Fibroblast of skin of abdomen (primary cell): ENCODE measurements around the gene STK32C.
"Not testable (repeated sequence)": the region's sequence is repeated elsewhere in the genome, so short reads cannot be mapped to it uniquely, and the experiment has no call there.

Experiments used
- DNase-seq: peaks from one replicate; pipeline ENCODE4 v3.0.0-alpha.2; 2013

STK32C gene

DNA sequence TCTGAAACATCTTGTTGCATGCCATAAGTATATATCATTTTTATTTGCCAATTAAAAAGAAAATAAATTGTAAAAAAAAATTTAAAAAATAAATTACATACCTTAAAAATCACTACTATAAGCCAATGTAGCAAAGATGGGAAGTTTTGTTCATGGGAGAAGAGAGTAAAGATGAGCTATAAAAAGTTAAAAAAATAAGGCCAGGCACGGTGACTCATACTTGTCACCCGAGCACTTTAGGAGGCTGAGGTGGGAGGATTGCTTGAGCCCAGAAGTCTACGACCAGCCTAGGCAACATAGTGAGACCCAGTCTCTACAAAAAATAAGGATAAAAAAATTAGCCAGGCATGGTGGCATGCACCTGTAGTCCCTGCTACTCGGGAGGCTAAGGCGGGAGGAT, 8.4 kb upstream of the STK32C start:
- DNase-seq: no peak

DNA sequence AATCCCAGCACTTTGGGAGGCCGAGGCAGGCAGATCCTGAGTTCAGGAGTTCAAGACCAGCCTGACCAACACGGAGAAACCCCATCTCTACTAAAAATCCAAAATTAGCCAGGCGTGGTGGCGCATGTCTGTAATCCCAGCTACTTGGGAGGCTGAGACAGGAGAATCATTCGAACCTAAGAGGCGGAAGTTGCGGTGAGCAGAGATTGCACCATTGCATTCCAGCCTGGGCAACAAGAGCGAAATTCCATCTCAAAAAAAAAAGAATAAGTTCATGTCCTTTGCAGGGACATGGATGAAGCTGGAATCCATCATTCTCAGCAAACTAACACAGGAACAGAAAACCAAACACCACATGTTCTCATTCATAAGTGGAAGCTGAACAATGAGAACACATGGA, 7.1 kb upstream of the STK32C start:
- not testable (repeated sequence) for DNase-seq

GRCh38 chr10:132314336-132314735, 6.6 kb upstream of the STK32C start:
- DNase-seq: no peak

DNA sequence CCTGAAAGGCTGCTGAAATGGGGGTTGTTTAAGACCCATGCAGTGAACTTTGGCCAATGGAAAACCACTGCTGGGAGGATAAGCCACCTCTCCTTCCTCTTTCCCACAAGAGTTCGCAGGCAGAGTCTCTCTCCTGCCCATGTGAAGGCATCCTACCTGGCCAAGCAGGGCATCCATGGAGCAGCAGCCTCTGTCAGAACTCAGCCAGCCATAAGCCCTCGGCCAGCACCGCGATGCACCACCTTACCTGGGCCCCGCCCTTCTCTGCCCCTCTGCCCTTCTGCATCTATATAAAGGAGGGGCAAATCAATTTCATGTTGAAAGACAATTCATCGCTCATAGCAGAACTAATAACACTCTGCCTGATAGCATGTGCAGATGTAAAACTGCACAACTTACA, 6.1 kb upstream of the STK32C start:
- no peak for DNase-seq

- DNase-seq: no peak
Measured at GRCh38 chr10:132313305-132313704, 5.6 kb upstream of the STK32C start.

GRCh38 chr10:132311338-132311939, 3.7 kb upstream of the STK32C start:
- no peak for DNase-seq

- no peak for DNase-seq
Measured at GRCh38 chr10:132310701-132311337, 3.1 kb upstream of the STK32C start.

DNA sequence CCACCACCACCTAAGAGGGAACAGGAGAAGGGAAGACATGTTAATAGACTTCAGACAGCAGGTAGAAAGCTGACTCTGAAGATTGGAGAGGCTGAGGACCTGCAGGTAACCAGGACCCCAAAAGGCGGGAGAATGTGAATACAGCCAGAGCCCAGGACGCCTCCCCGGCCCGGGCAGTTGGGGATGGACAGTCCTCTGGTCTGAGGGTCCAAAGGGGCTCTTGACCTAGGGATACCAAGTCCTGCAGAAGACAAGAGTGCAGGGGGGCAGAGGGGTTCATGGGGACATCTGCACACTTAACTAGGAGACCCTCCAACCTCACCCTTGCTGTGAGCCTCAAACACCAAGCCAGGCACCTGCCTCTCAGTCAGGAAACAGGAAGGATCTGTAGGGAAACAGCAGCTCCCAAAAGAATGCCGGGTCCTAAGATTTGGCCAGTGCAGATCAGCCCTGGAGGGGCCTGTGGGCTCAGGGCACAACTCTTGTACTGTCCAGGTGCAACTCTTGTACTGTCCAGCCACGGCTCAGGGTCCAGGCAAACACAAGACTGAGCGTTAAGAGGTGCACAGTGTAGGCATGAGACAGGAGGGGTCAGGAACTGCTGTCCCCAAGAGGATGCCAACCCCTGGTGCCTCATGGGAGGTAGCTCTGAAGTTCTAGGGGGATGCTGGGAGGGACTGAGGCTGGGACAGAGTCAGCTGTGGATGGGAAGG, 2.3 kb upstream of the STK32C start:
- DNase-seq: no peak

GRCh38 chr10:132309471-132309865, 1.7 kb upstream of the STK32C start:
- no peak for DNase-seq

- no peak for DNase-seq
Measured at GRCh38 chr10:132308587-132309470, 1.1 kb upstream of the STK32C start.

DNA sequence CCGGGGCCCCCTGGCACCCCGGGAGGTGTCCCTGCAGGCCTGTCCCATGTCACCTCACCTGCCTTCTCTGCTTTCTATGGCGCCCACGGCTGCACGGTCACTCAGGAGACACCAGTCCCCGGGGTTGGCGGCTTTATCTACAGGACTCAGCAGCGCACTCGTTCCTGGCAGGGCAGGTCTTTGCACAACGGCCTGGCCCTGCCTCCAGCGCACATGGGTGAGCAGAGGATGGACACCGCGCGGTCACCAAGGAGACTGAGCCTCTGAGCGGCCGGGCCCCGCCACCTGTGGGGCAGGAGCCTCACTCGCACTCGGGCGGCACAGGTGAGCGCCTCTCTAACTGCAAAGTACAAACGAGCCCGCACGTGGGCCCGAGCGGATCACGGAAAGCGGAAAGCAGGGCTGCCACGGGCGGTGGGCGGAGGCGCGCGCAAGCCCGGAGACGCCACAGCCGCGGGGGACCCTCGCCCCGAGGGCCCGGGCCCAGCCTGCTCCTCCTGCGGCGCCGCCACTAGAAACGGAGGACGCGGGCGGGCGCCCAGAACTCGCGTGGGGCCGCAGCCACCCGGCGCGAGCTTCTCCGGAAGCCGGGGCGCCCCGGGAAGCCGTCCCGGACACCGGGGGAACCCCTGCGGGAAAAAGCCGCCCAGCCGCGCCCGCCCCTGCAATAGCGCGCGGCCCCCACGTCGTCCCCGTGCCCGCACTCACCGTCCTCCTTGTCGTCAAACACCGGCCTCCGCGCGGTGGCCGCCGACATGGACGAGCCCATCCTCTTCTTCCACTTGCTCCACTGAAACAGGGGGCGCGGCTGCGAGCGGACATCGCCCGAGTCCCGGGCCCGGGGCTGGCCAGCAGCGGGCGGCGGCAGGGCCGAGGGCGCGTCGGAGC, 642 bp downstream of the STK32C start:
- DNase-seq: no peak

GRCh38 chr10:132306343-132306685, 1.4 kb downstream of the STK32C start:
- no peak for DNase-seq

GRCh38 chr10:132305654-132306342, 2.0 kb downstream of the STK32C start:
- DNase-seq: no peak

DNA sequence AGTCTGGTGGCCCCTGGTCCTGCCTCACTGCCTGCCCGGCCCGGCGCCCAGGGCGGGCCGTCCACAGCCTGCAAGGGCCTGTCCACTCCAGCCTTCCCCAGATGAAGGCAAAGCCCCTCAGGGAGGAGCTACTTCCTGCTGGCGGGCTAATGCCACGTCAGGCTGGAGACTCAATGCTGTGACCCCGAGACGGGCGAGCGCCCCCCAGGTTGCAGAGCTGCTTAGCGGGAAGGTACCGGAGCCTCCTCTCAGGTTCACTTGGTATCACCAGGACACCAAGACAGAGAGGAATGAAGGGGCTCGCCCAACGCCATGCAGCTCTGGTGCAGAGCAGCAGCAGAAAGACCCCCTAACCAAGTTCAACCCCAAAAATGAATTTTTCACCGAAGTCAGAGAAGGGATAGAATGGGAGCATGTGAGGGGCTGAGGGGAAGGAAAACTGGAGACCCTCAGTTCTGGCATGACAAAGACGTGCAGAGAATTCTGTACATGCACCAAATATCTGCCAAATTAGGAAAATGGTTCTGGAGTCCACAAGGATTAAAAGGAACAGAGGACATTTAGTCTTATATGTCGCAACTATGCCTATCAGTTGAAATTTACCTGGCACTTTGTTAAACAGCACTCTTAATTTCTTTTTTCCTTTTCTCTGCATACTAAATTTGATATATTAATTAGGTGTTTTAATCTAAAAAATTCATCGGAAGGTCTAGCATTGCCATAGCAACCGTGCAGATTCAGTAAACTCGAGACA, 2.8 kb downstream of the STK32C start:
- DNase-seq: no peak

DNA sequence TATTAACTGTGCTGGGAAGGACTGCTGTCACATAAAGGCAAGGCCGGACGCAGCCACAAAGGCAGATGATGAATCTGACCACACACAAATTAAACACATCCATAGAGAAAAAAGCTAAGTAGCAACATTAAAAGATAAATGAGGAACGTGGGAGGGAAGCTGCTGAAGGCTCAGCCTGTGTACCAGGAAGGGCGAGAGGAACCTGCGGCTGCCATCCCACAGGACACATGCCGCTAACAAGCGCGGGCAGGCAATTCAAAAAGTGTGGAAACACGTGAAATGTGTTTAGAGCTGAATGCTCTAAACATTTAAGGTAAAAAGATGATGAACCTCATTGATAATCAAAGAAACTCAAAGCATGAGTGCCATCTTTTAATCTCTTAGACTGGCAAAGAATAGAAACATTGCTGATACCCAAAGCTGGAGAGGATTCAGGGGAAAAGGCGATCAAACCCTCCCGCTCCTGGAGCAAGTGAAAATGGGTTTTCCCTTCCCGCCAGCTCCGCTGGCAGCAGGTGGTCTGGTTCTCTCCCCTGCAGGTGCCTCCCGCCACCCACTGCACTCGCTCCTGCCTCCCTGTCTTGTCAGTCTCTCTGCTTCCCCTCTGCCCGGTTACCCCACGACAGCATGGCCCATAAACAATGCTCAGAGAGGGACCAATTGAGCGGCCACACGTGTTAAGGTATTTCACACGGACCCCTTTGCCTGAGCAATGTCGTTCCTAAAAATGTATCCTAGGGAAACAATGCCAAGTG, 4.2 kb downstream of the STK32C start:
- DNase-seq: no peak

- no peak for DNase-seq
Measured at GRCh38 chr10:132302421-132303310, 5.1 kb downstream of the STK32C start.

- no peak for DNase-seq
Measured at GRCh38 chr10:132301371-132302330, 6.1 kb downstream of the STK32C start.

DNA sequence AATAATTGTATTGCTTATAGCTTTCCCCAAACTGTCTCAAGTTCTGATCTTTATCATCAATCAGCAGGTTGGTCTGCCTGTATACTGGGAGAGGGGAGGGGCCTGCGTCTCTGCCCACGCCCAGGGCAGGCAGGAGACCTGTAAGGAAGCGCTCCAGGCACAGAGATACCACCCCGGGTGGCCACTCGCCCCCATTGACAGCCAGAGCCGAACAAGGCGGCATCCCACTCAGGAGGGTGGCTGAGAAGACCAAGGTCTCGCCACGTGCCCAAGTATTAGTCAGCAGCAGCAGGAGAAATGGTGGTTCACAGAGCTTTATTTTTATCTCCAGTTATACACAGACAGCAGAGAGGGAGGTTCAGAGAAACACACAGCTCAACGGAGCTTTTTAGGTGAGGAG, 7.2 kb downstream of the STK32C start:
- no peak for DNase-seq
